H1 (cell line): Measurements from ENCODE around the gene ACOT11. TPM values are rescaled to one million over a fixed set of nuclear protein-coding genes. Genes with fewer than 3 reads are reported as not detected.

ENCODE experiments used
- CTCF ChIA-PET: fragments of 300-600 bp; sonication (Branson Sonifier 250); formaldehyde crosslinking; loops from one replicate; lab custom pipeline; 2021; ENCODE audit not compliant: partially characterized antibody; lab: Charles Lee
- POLR2A ChIA-PET: fragments of 300-600 bp; sonication (Branson Sonifier 250); formaldehyde crosslinking; loops from one replicate; lab custom pipeline; 2021; ENCODE audit warnings: inconsistent platforms; ENCODE audit not compliant: partially characterized antibody; lab: Charles Lee
- DNase-seq, 2 experiments: peaks; one replicate each; pipeline versions ENCODE4 v3.0.0 to v3.0.0-alpha.2; 2010 to 2022; ENCODE audit warnings: low spot score in 2 of 2, low read depth in 1 of 2, mixed read lengths in 1 of 2
- FAIRE-seq: peaks from 2 replicates; lab custom pipeline; 2011; peaks lifted over from hg19 to GRCh38; lab: Jason Lieb, UNC
- H2AFZ ChIP-seq: 2 replicates; pipeline ENCODE4 v1.8.1; 2012; ENCODE audit warnings: low read length, inconsistent platforms
- H2AK5ac ChIP-seq: 2 replicates; pipeline ENCODE4 v1.6.1; 2013; ENCODE audit warnings: low read depth, low read length
- H2BK120ac ChIP-seq: replicated peaks from 2 replicates; pipeline ENCODE3; 2013; ENCODE audit warnings: low read depth, low read length, inconsistent platforms
- H2BK12ac ChIP-seq: 2 replicates; pipeline ENCODE4 v1.6.1; 2013; ENCODE audit warnings: low read depth, low read length
- H2BK15ac ChIP-seq: 2 replicates; pipeline ENCODE4 v1.6.1; 2013; ENCODE audit warnings: low read length
- H2BK20ac ChIP-seq: 2 replicates; pipeline ENCODE4 v1.6.1; 2013; ENCODE audit warnings: low read length
- H2BK5ac ChIP-seq: 2 replicates; pipeline ENCODE4 v1.6.1; 2013; ENCODE audit warnings: low read depth, low read length
- H3K14ac ChIP-seq: 2 replicates; pipeline ENCODE4 v1.6.1; 2013; ENCODE audit warnings: inconsistent platforms; ENCODE audit not compliant: insufficient read length
- H3K18ac ChIP-seq: 2 replicates; pipeline ENCODE4 v1.6.1; 2013; ENCODE audit warnings: low read length; ENCODE audit errors: extremely low read depth
- H3K23ac ChIP-seq: 2 replicates; pipeline ENCODE4 v1.6.1; 2013; ENCODE audit warnings: inconsistent platforms; ENCODE audit not compliant: insufficient read length
- H3K23me2 ChIP-seq: 2 replicates; pipeline ENCODE4 v1.6.1; 2013; ENCODE audit warnings: low read depth, low read length
- H3K27ac ChIP-seq: 2 replicates; pipeline ENCODE4 v1.6.1; 2011; ENCODE audit warnings: low read depth, low read length, inconsistent platforms
- H3K27me3 ChIP-seq, 4 experiments: replicated peaks in 1 of 4; 1 replicate in 1 of 4; 2 replicates in 3 of 4; pipeline versions ENCODE4 v1.6.1 to v1.8.1; 2011 to 2013; ENCODE audit warnings: low read length in 3 of 4, mild to moderate bottlenecking in 3 of 4, inconsistent platforms in 2 of 4, mixed read lengths in 2 of 4, moderate library complexity in 1 of 4; ENCODE audit not compliant: control insufficient read depth in 3 of 4, insufficient read depth in 3 of 4; ENCODE audit errors: extremely low read depth in 1 of 4
- H3K36me3 ChIP-seq, 4 experiments: 2 replicates each; pipeline versions ENCODE4 v1.6.1 to v1.8.1; 2011 to 2013; ENCODE audit warnings: mild to moderate bottlenecking in 4 of 4, low read length in 3 of 4, moderate library complexity in 2 of 4, control low read depth in 1 of 4, inconsistent platforms in 1 of 4; ENCODE audit not compliant: insufficient read depth in 4 of 4, control insufficient read depth in 2 of 4
- H3K4ac ChIP-seq: replicated peaks from 2 replicates; pipeline ENCODE3; 2013; ENCODE audit warnings: low read length, low read depth, mixed read lengths, inconsistent platforms; ENCODE audit not compliant: insufficient read length
- H3K4me1 ChIP-seq, 4 experiments: replicated peaks in 1 of 4; 1 replicate in 1 of 4; 2 replicates in 3 of 4; pipeline versions ENCODE4 v1.6.1 to v1.8.1; 2011 to 2013; ENCODE audit warnings: low read length in 3 of 4, inconsistent platforms in 2 of 4, mixed read lengths in 1 of 4; ENCODE audit not compliant: insufficient read depth in 4 of 4, control insufficient read depth in 3 of 4
- H3K4me2 ChIP-seq, 2 experiments: 2 replicates each; pipeline versions ENCODE4 v1.6.1 to v1.8.1; 2011 to 2013; ENCODE audit warnings: low read depth in 2 of 2, low read length in 2 of 2, control low read depth in 1 of 2, inconsistent platforms in 1 of 2, mild to moderate bottlenecking in 1 of 2; ENCODE audit not compliant: insufficient read depth in 1 of 2
- H3K4me3 ChIP-seq, 4 experiments: fragments of 200-600, 300-600 bp in 1 of 4; sonication (generic), shearing (Covaris generic), sonication (Bioruptor Twin) in 1 of 4; 2 replicates each; pipeline versions ENCODE4 v1.5.1 to v1.8.1; 2011 to 2016; ENCODE audit warnings: low read length in 4 of 4, low read depth in 3 of 4, control low read depth in 2 of 4, inconsistent platforms in 2 of 4, mild to moderate bottlenecking in 2 of 4, mixed read lengths in 1 of 4, moderate library complexity in 1 of 4; ENCODE audit not compliant: insufficient read depth in 2 of 4; ENCODE audit errors: extremely low read depth in 1 of 4
- H3K56ac ChIP-seq: replicated peaks from 2 replicates; pipeline ENCODE3; 2013; ENCODE audit warnings: low read depth, mild to moderate bottlenecking, mixed read lengths, low read length, inconsistent platforms; ENCODE audit not compliant: insufficient read length
- H3K79me1 ChIP-seq: 2 replicates; pipeline ENCODE4 v1.6.1; 2013; ENCODE audit warnings: low read depth, low read length, control low read depth
- H3K79me2 ChIP-seq, 2 experiments: 2 replicates each; pipeline versions ENCODE4 v1.6.1 to v1.8.1; 2012 to 2013; ENCODE audit warnings: low read length in 2 of 2, mild to moderate bottlenecking in 2 of 2, inconsistent platforms in 1 of 2; ENCODE audit not compliant: insufficient read depth in 2 of 2, control insufficient read depth in 1 of 2
- H3K9ac ChIP-seq, 4 experiments: replicated peaks in 1 of 4; 1 replicate in 1 of 4; 2 replicates in 3 of 4; pipeline versions ENCODE4 v1.6.1 to v1.8.1; 2011 to 2013; ENCODE audit warnings: low read depth in 3 of 4, low read length in 3 of 4, control low read depth in 2 of 4, mild to moderate bottlenecking in 2 of 4, moderate library complexity in 2 of 4, inconsistent platforms in 1 of 4; ENCODE audit errors: extremely low read depth in 1 of 4
- H3K9me3 ChIP-seq, 2 experiments: 2 replicates each; pipeline versions ENCODE4 v1.6.1 to v1.8.1; 2012 to 2013; ENCODE audit warnings: mild to moderate bottlenecking in 2 of 2, moderate library complexity in 2 of 2, control low read depth in 1 of 2, inconsistent platforms in 1 of 2, low read depth in 1 of 2, low read length in 1 of 2, mixed read lengths in 1 of 2; ENCODE audit not compliant: insufficient read depth in 2 of 2
- H4K20me1 ChIP-seq, 2 experiments: replicated peaks in 1 of 2; 2 replicates each; pipeline versions ENCODE3 to v1.8.1; 2011 to 2013; ENCODE audit warnings: inconsistent platforms in 2 of 2, low read length in 2 of 2, mild to moderate bottlenecking in 1 of 2; ENCODE audit not compliant: insufficient read depth in 2 of 2, control insufficient read depth in 1 of 2
- H4K5ac ChIP-seq: 2 replicates; pipeline ENCODE4 v1.6.1; 2013; ENCODE audit warnings: low read length, low read depth, mixed read lengths, inconsistent platforms; ENCODE audit not compliant: insufficient read length
- H4K8ac ChIP-seq: 2 replicates; pipeline ENCODE4 v1.8.0; 2013; ENCODE audit warnings: mild to moderate bottlenecking, moderate library complexity, low read length, inconsistent platforms; ENCODE audit not compliant: insufficient read depth; ENCODE audit errors: extremely low read depth
- H4K91ac ChIP-seq: replicated peaks from 2 replicates; pipeline ENCODE3; 2013; ENCODE audit warnings: low read length, mixed read lengths, inconsistent platforms; ENCODE audit not compliant: insufficient read length
- BRCA1 ChIP-seq: IDR thresholded peaks from 2 replicates; pipeline ENCODE4 v1.6.1; 2012; ENCODE audit warnings: low read depth, low read length, improper control_type of control experiment
- HDAC6 ChIP-seq: IDR thresholded peaks from one replicate; pipeline ENCODE4 v1.7.1; 2012; ENCODE audit warnings: low read depth, mild to moderate bottlenecking, inconsistent platforms, low read length, moderate library complexity
- POLR2A ChIP-seq, 2 experiments: IDR thresholded peaks; 1 replicate in 1 of 2; 2 replicates in 1 of 2; pipeline ENCODE4 v1.6.1; 2011; ENCODE audit warnings: low read depth in 2 of 2, low read length in 2 of 2, mild to moderate bottlenecking in 2 of 2; ENCODE audit errors: control extremely low read depth in 1 of 2
- POU5F1 ChIP-seq: IDR thresholded peaks from 2 replicates; pipeline ENCODE4 v1.6.1; 2011; ENCODE audit warnings: low read depth, mild to moderate bottlenecking, low read length, moderate library complexity
- SIRT6 ChIP-seq: IDR thresholded peaks from one replicate; pipeline ENCODE4 v1.7.1; 2012; ENCODE audit warnings: low read length, inconsistent platforms
- SUZ12 ChIP-seq: fragments of 200-600 bp; sonication (generic); IDR thresholded peaks from 2 replicates; pipeline ENCODE4 v1.6.1; 2012; ENCODE audit warnings: mild to moderate bottlenecking, inconsistent platforms, low read length, moderate library complexity, mixed read lengths
- WGBS, 2 experiments: shearing (Covaris generic) in 1 of 2; methylation state at CpG; one replicate each; pipeline versions ENCODE4 v1.1.6 to v1.1.7; 2013 to 2015; ENCODE audit warnings: low lambda C conversion rate in 2 of 2, mixed read lengths in 2 of 2, inconsistent platforms in 1 of 2, low coverage in 1 of 2, missing lambda C conversion rate in 1 of 2; ENCODE audit not compliant: insufficient replicate concordance in 2 of 2, insufficient coverage in 1 of 2, insufficient read length in 1 of 2; ENCODE audit errors: extremely low coverage in 1 of 2, missing lambda C conversion rate in 1 of 2; 5-methylcytosine and 5-hydroxymethylcytosine counted together
- polyA plus RNA-seq, 7 experiments: library from polyadenylated mRNA; depleted of rRNA in 3 of 7; stranded (reverse) in 5 of 7; unstranded in 2 of 7; fragments of >200 nt in 5 of 7; fragments of 200-250 nt in 2 of 7; gene quantifications; 1 replicate in 5 of 7; 2 replicates in 1 of 7; 4 replicates in 1 of 7; pipeline versions ENCODE4 v1.2.1 to v1.2.3, GENCODE V29; 2011 to 2013; ENCODE audit warnings: missing spikeins in 2 of 7, mixed read lengths in 2 of 7
- total RNA-seq: library from RNA; stranded (reverse); fragmentation: NEBNext Ultra II Directional; extraction: Animal tissue kit (Norgen Biotek cat#: 25700); gene quantifications from 2 replicates; pipeline ENCODE4 v1.2.1, GENCODE V29; 2021

ACOT11 gene
- total and polyA plus RNA-seq, 2 of the 8 experiments (the other 6 are each of a cell fraction or from before 2014, with no cell fraction given), result 3.8 to 4.5 TPM

DNA sequence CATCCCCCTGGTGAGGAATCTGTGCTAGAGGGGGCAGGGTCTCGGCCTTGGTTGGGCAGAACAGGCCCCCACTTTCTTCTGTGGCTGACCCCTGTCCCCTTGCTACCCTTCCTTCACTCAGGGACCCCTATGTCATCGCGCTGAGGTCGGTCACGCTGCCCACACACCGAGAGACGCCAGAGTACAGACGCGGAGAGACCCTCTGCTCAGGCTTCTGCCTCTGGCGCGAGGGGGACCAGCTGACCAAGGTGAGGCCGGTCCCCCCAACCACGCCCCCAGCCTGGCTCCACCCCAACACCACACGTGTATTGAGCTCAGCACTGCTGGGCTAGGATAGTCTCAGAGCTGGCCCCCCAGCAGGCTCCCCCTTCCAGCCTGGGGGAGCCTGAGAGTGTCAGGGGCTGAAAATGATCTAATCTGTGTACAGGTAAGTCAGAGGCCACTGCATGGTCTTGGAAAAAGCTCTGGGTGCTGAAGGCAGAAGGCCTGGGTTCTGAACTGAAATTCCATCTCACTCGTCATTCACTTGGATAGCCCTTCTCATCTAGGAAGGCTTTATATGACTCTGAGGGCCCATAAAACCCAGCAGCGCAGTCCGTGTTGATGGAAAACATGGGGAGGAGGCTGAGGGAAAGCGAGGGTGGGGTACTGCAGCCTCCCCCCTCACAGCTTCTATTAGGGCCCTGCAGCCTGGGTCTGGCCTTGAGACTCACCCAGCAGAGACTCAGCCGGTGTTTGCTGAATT lies 60.0 kb downstream of the ACOT11 start:
- no peaks in the 10 kb centered on the region for H3K9me3 ChIP-seq
- no peak overlapping the region for H2BK120ac ChIP-seq
- H3K27ac ChIP-seq, result no peak overlapping the region
- H2BK5ac ChIP-seq, result no peak overlapping the region; the same call in 1 of the 2 replicates
- no peak overlapping the region; a peak in 1 of 7 replicates for H3K9ac ChIP-seq
- H4K20me1 ChIP-seq, result peaks cover 0 to 2% of the 10 kb centered on the region in 2 experiments
- no peak overlapping the region for H4K91ac ChIP-seq
- no peaks in the 10 kb centered on the region for H3K23me2 ChIP-seq
- H3K4me3 ChIP-seq, result no peak overlapping the region
- no peak overlapping the region for H3K18ac ChIP-seq
- H4K8ac ChIP-seq, result no peak overlapping the region
- H3K27me3 ChIP-seq, result no peaks in the 10 kb centered on the region
- H3K36me3 ChIP-seq, result no peaks in the 10 kb centered on the region
- FAIRE-seq (no peak), DNase-seq (no peak)
- ChIA-PET POLR2A (no interaction called here), CTCF (interaction anchor here (1.1 to 1.5 kb wide), 2 partner anchors 18 to 56 kb away, joined by 4 read pairs; no protein-coding TSS in a partner anchor)
- no peak overlapping the region for H2BK20ac ChIP-seq
- no peak overlapping the region for H3K23ac ChIP-seq
- no peak overlapping the region; the same call in 1 of the 2 replicates for H2BK15ac ChIP-seq
- WGBS, 2 experiments, result 84% methylated on average over 16 of the region's 19 CpGs; no CpG with 5 or more reads in 1 of the 2 experiments
- H3K79me1 ChIP-seq, result no peaks in the 10 kb centered on the region
- H4K5ac ChIP-seq, result no peak overlapping the region
- no peak overlapping the region for H2BK12ac ChIP-seq
- H3K14ac ChIP-seq, result no peak overlapping the region
- H2AK5ac ChIP-seq, result no peak overlapping the region
- peaks cover 5 to 16% (median 10%) of the 10 kb centered on the region in 4 experiments for H3K4me1 ChIP-seq
- H3K56ac ChIP-seq, result no peak overlapping the region
- H3K79me2 ChIP-seq, result no peaks in the 10 kb centered on the region
- H2AFZ ChIP-seq, result no peak overlapping the region
- no peak overlapping the region for H3K4ac ChIP-seq
- H3K4me2 ChIP-seq, result no peak overlapping the region
- TF ChIP-seq POLR2A (IDR thresholded peaks at IDR 0.05; ENCODE audit: control extremely low read depth in 1 of 2, low read depth in 2 of 2, low read length in 2 of 2), result no peak
- TF ChIP-seq SIRT6, result no peak
- TF ChIP-seq HDAC6, result no peak
- no peak for TF ChIP-seq SUZ12
- no peak for TF ChIP-seq BRCA1
- no peak for TF ChIP-seq POU5F1
